ENCODE data around the gene ZG16B. TPM values are rescaled to one million over a fixed set of nuclear protein-coding genes. Genes with fewer than 3 reads are reported as not detected.

ZG16B gene
- total and polyA plus RNA-seq, 2 donors (not counting 1 experiment from before 2014, with no cell fraction given): not detected

- H3K4me1 Mint-ChIP-seq: no peaks in the 10 kb centered on the region
- Histone ChIP-seq H3K9ac (ENCODE audit: low read length) (no peak overlapping the region), H3K4me1 (ENCODE audit: control insufficient read depth in 2 of 2, insufficient read depth in 2 of 2, low read length in 2 of 2) (no peaks in the 10 kb centered on the region), H3K27me3 (replicated peaks in 1 of 4; ENCODE audit: control extremely low read depth in 1 of 4, control insufficient read depth in 3 of 4, insufficient read depth in 4 of 4, low read length in 3 of 4) (peaks cover 0 to 28% (median 5%) of the 10 kb centered on the region in 4 experiments), H3K79me2 (ENCODE audit: control insufficient read depth, insufficient read depth, low read length) (no peaks in the 10 kb centered on the region), H4K20me1 (ENCODE audit: control insufficient read depth, insufficient read depth, low read length, poor library complexity, severe bottlenecking) (no peaks in the 10 kb centered on the region), H3K4me3 (ENCODE audit: control extremely low read depth in 1 of 5, extremely low read depth in 1 of 5, insufficient read depth in 1 of 5, low read depth in 2 of 5, low read length in 4 of 5) (no peak overlapping the region), H3K36me3 (replicated peaks in 1 of 2; ENCODE audit: control extremely low read depth in 1 of 2, control insufficient read depth in 1 of 2, extremely low read depth in 1 of 2, insufficient read depth in 2 of 2, low read length in 1 of 2) (no peaks in the 10 kb centered on the region), H3K27ac (ENCODE audit: low read length in 2 of 2) (no peak overlapping the region), H2AFZ (ENCODE audit: insufficient read depth, low read depth, low read length, poor library complexity, severe bottlenecking) (no peak overlapping the region), H3K9me3 (ENCODE audit: control extremely low read depth in 1 of 3, control insufficient read depth in 2 of 3, insufficient read depth in 1 of 3, low read length in 2 of 3) (no peaks in the 10 kb centered on the region), H3K4me2 (replicated peaks; ENCODE audit: low read depth, low read length, poor library complexity, severe bottlenecking) (no peak overlapping the region)
- ATAC-seq (ENCODE audit: low read depth) (no peak), DNase-seq (no peak)
- WGBS (ENCODE audit: insufficient coverage): 85% methylated on average over 8 of the region's 14 CpGs
- intact Hi-C loops (cut with micrococcal nuclease): no loop called here
- no peak overlapping the region for H3K4me3 Mint-ChIP-seq
- TF ChIP-seq, protein P1, sequence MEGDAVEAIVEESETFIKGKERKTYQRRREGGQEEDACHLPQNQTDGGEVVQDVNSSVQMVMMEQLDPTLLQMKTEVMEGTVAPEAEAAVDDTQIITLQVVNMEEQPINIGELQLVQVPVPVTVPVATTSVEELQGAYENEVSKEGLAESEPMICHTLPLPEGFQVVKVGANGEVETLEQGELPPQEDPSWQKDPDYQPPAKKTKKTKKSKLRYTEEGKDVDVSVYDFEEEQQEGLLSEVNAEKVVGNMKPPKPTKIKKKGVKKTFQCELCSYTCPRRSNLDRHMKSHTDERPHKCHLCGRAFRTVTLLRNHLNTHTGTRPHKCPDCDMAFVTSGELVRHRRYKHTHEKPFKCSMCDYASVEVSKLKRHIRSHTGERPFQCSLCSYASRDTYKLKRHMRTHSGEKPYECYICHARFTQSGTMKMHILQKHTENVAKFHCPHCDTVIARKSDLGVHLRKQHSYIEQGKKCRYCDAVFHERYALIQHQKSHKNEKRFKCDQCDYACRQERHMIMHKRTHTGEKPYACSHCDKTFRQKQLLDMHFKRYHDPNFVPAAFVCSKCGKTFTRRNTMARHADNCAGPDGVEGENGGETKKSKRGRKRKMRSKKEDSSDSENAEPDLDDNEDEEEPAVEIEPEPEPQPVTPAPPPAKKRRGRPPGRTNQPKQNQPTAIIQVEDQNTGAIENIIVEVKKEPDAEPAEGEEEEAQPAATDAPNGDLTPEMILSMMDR (IDR thresholded peaks at IDR 0.05): no peak
- no peak for TF ChIP-seq EZH2 (IDR thresholded peaks at IDR 0.05; ENCODE audit: borderline replicate concordance, insufficient read depth, low read depth, low read length, poor library complexity, severe bottlenecking)
- ChIA-PET CTCF (no interaction called here), POLR2A (no interaction called here)
- H3K9me3 Mint-ChIP-seq (ENCODE audit: insufficient read depth): no peaks in the 10 kb centered on the region
- peaks cover 11% of the 10 kb centered on the region for H3K27me3 Mint-ChIP-seq
- no peak overlapping the region for H3K27ac Mint-ChIP-seq
Measured at GRCh38 chr16:2827831-2828520, 2.1 kb upstream of the ZG16B start.

- ATAC-seq (ENCODE audit: low read depth): no peak
- peaks cover 11% of the 10 kb centered on the region for H3K27me3 Mint-ChIP-seq
- no peak overlapping the region for H3K4me2 ChIP-seq (replicated peaks; ENCODE audit: low read depth, low read length, poor library complexity, severe bottlenecking)
- peaks cover 0 to 29% (median 5%) of the 10 kb centered on the region in 4 experiments for H3K27me3 ChIP-seq (replicated peaks in 1 of 4; ENCODE audit: control extremely low read depth in 1 of 4, control insufficient read depth in 3 of 4, insufficient read depth in 4 of 4, low read length in 3 of 4)
- H3K27ac ChIP-seq (ENCODE audit: low read length in 2 of 2): no peak overlapping the region
- DNase-seq: no peak
- ChIA-PET CTCF (no interaction called here), POLR2A (no interaction called here)
- intact Hi-C loops (cut with micrococcal nuclease): no loop called here
- H3K9me3 ChIP-seq (ENCODE audit: control extremely low read depth in 1 of 3, control insufficient read depth in 2 of 3, insufficient read depth in 1 of 3, low read length in 2 of 3): no peaks in the 10 kb centered on the region
- no peaks in the 10 kb centered on the region for H4K20me1 ChIP-seq (ENCODE audit: control insufficient read depth, insufficient read depth, low read length, poor library complexity, severe bottlenecking)
- no peak overlapping the region for H3K9ac ChIP-seq (ENCODE audit: low read length)
- H3K36me3 ChIP-seq (replicated peaks in 1 of 2; ENCODE audit: control extremely low read depth in 1 of 2, control insufficient read depth in 1 of 2, extremely low read depth in 1 of 2, insufficient read depth in 2 of 2, low read length in 1 of 2): no peaks in the 10 kb centered on the region
- H3K27ac Mint-ChIP-seq: no peak overlapping the region
- H3K9me3 Mint-ChIP-seq (ENCODE audit: insufficient read depth): no peaks in the 10 kb centered on the region
- TF ChIP-seq, protein P1 (IDR thresholded peaks at IDR 0.05): no peak
- TF ChIP-seq EZH2 (IDR thresholded peaks at IDR 0.05; ENCODE audit: borderline replicate concordance, insufficient read depth, low read depth, low read length, poor library complexity, severe bottlenecking): no peak
- no peaks in the 10 kb centered on the region for H3K4me1 ChIP-seq (ENCODE audit: control insufficient read depth in 2 of 2, insufficient read depth in 2 of 2, low read length in 2 of 2)
- H2AFZ ChIP-seq (ENCODE audit: insufficient read depth, low read depth, low read length, poor library complexity, severe bottlenecking): no peak overlapping the region
- H3K79me2 ChIP-seq (ENCODE audit: control insufficient read depth, insufficient read depth, low read length): no peaks in the 10 kb centered on the region
- no peak overlapping the region for H3K4me3 ChIP-seq (ENCODE audit: control extremely low read depth in 1 of 5, extremely low read depth in 1 of 5, insufficient read depth in 1 of 5, low read depth in 2 of 5, low read length in 4 of 5)
- 77% methylated on average over 8 of the region's 8 CpGs for WGBS (ENCODE audit: insufficient coverage)
- no peaks in the 10 kb centered on the region for H3K4me1 Mint-ChIP-seq
- no peak overlapping the region for H3K4me3 Mint-ChIP-seq
Measured at GRCh38 chr16:2828521-2828840, 1.6 kb upstream of the ZG16B start.
